ENCODE data around the gene CATSPER1. TPM values are rescaled to one million over a fixed set of nuclear protein-coding genes. Genes with fewer than 3 reads are reported as not detected.
A peak's percentile ranks its signal among the peaks of the same experiment; 100 is the strongest.

CATSPER1 gene
- total RNA-seq, 1 experiment from 2014 or later = 1.1 TPM

DNA sequence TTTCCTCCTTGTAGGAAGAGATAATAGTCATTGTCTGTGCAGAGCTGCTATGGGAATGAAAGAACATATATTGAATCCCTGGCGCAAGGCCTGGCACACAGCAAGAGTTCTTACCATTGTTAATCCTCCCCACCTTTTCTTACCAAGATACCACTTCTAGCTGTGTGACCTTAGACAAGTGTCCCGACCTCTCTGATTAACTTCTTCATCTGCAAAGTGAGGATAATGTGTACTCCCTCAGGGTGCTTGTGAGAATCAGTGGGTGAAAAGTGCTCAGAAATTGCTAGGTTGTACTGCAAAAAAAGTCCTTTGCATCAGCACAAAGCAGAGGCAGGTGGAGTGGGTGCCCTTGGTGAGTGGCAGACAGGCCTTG, 18.2 kb downstream of the CATSPER1 start:
- peaks cover 15% of the 10 kb centered on the region; the same call in 1 of the 2 replicates for H3K36me3 ChIP-seq (ENCODE audit: low read depth, low read length)
- no peaks in the 10 kb centered on the region for H4K20me1 ChIP-seq (ENCODE audit: low read length)
- no peaks in the 10 kb centered on the region for H3K9me3 ChIP-seq (ENCODE audit: low read length)
- no peak for TF ChIP-seq EZH2phosphoT487 (IDR thresholded peaks at IDR 0.05; ENCODE audit: borderline replicate concordance, low read length)
- TF ChIP-seq EZH2 (IDR thresholded peaks at IDR 0.05; ENCODE audit: low read length, unreplicated experiment) = no peak
- TF ChIP-seq, protein P1, sequence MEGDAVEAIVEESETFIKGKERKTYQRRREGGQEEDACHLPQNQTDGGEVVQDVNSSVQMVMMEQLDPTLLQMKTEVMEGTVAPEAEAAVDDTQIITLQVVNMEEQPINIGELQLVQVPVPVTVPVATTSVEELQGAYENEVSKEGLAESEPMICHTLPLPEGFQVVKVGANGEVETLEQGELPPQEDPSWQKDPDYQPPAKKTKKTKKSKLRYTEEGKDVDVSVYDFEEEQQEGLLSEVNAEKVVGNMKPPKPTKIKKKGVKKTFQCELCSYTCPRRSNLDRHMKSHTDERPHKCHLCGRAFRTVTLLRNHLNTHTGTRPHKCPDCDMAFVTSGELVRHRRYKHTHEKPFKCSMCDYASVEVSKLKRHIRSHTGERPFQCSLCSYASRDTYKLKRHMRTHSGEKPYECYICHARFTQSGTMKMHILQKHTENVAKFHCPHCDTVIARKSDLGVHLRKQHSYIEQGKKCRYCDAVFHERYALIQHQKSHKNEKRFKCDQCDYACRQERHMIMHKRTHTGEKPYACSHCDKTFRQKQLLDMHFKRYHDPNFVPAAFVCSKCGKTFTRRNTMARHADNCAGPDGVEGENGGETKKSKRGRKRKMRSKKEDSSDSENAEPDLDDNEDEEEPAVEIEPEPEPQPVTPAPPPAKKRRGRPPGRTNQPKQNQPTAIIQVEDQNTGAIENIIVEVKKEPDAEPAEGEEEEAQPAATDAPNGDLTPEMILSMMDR (conservative IDR thresholded peaks at IDR 0.05; ENCODE audit: low read depth, low read length) = no peak
- H3K27ac ChIP-seq (ENCODE audit: low read length) = no peak overlapping the region
- no peak overlapping the region for H2AFZ ChIP-seq (ENCODE audit: low read length)
- no peak for ATAC-seq
- no peaks in the 10 kb centered on the region for H3K27me3 ChIP-seq (ENCODE audit: low read length)
- peaks cover 36% of the 10 kb centered on the region for H3K4me1 ChIP-seq (ENCODE audit: insufficient read depth, low read length)
- ChIA-PET POLR2A (ENCODE audit: unreplicated experiment) (no interaction called here), CTCF (no interaction called here)
- peaks cover 16% of the 10 kb centered on the region for H3K79me2 ChIP-seq (ENCODE audit: low read length)
- H3K4me2 ChIP-seq (ENCODE audit: low read length) = no peak overlapping the region
- no peak for DNase-seq
- intact Hi-C loops (cut with micrococcal nuclease) = no loop called here
- BruUV-seq (replicated peaks) = no TSS peak
- H3K9me2 ChIP-seq (replicated peaks; ENCODE audit: low read length) = no peaks in the 10 kb centered on the region
- H3K9ac ChIP-seq (ENCODE audit: low read length) = no peak overlapping the region
- no peak overlapping the region for H3K4me3 ChIP-seq (ENCODE audit: low read length)
- peaks cover 9% of the 10 kb centered on the region for H3F3A ChIP-seq (ENCODE audit: low read length, unreplicated experiment)

DNA sequence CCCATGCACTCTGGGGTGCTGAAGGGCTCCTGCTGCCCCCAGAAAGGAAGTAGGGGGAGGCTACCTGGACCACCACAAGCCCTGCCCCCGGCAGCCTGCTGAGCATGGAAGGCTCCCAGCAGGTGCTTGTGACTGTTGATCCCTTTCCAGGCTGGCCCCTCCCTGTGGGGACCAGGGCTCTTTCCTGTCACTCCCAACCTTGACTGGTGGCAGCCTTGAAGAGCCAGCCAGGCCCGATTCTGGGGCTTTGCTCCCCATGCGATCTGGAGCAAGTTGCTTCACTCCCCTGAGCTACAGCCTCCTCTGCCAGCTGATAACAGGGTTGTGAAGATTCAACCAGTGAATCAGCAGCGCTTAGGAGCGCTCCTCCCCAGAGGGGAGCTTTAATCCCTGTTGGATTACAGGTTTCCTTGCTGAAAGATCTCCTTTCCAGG, 19.1 kb downstream of the CATSPER1 start:
- BruUV-seq (replicated peaks) = no TSS peak

DNA sequence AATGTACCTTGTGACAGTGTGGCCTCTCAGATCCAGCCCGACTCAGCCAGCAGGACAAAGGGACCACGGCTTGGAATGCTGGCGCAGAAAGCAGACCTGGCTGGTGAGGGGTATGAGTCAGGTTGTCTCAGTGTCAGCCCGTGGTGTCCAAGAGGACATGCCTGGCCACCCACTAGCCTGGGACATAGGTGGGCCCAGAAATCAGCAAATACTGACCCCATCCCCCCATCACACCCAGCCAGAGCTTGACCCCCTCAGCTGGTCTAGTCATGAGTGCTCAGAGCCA, 19.4 kb downstream of the CATSPER1 start:
- intact Hi-C loops (cut with micrococcal nuclease) = no loop called here

More for the DNA sequence above, 19.1 kb downstream of the CATSPER1 start:
- Histone ChIP-seq H2AFZ (ENCODE audit: low read length) (no peak overlapping the region), H3K4me2 (ENCODE audit: low read length) (no peak overlapping the region), H3K79me2 (ENCODE audit: low read length) (peaks cover 21% of the 10 kb centered on the region), H3F3A (ENCODE audit: low read length, unreplicated experiment) (peaks cover 9% of the 10 kb centered on the region), H3K27me3 (ENCODE audit: low read length) (no peaks in the 10 kb centered on the region), H3K36me3 (ENCODE audit: low read depth, low read length) (peaks cover 15% of the 10 kb centered on the region; the same call in 1 of the 2 replicates), H3K4me1 (ENCODE audit: insufficient read depth, low read length) (peaks cover 29% of the 10 kb centered on the region), H3K9me3 (ENCODE audit: low read length) (no peaks in the 10 kb centered on the region), H4K20me1 (ENCODE audit: low read length) (no peaks in the 10 kb centered on the region), H3K4me3 (ENCODE audit: low read length) (no peak overlapping the region), H3K9ac (ENCODE audit: low read length) (no peak overlapping the region), H3K9me2 (replicated peaks; ENCODE audit: low read length) (no peaks in the 10 kb centered on the region), H3K27ac (ENCODE audit: low read length) (no peak overlapping the region)
- POLR2A ChIA-PET (ENCODE audit: unreplicated experiment) = no interaction called here
- intact Hi-C loops (cut with micrococcal nuclease) = no loop called here
- DNase-seq = no peak
- ATAC-seq = no peak
- TF ChIP-seq, protein P1 (conservative IDR thresholded peaks at IDR 0.05; ENCODE audit: low read depth, low read length) = no peak
- TF ChIP-seq EZH2 (IDR thresholded peaks at IDR 0.05; ENCODE audit: low read length, unreplicated experiment) (no peak), EZH2phosphoT487 (IDR thresholded peaks at IDR 0.05; ENCODE audit: borderline replicate concordance, low read length) (no peak)
- CTCF ChIA-PET = no interaction called here

More for the DNA sequence above, 19.4 kb downstream of the CATSPER1 start:
- no peak overlapping the region for H3K4me3 ChIP-seq (ENCODE audit: low read length)
- ChIA-PET CTCF (no interaction called here), POLR2A (ENCODE audit: unreplicated experiment) (no interaction called here)
- no peak for ATAC-seq
- peak; percentile 18 for DNase-seq
- H3K27me3 ChIP-seq (ENCODE audit: low read length) = no peaks in the 10 kb centered on the region
- H2AFZ ChIP-seq (ENCODE audit: low read length) = no peak overlapping the region
- H4K20me1 ChIP-seq (ENCODE audit: low read length) = no peaks in the 10 kb centered on the region
- H3K4me2 ChIP-seq (ENCODE audit: low read length) = no peak overlapping the region
- peaks cover 15% of the 10 kb centered on the region; the same call in 1 of the 2 replicates for H3K36me3 ChIP-seq (ENCODE audit: low read depth, low read length)
- no peak for TF ChIP-seq EZH2 (IDR thresholded peaks at IDR 0.05; ENCODE audit: low read length, unreplicated experiment)
- TF ChIP-seq EZH2phosphoT487 (IDR thresholded peaks at IDR 0.05; ENCODE audit: borderline replicate concordance, low read length) = no peak
- TF ChIP-seq, protein P1 (conservative IDR thresholded peaks at IDR 0.05; ENCODE audit: low read depth, low read length) = no peak
- no peak overlapping the region for H3K27ac ChIP-seq (ENCODE audit: low read length)
- no peaks in the 10 kb centered on the region for H3K9me2 ChIP-seq (replicated peaks; ENCODE audit: low read length)
- peaks cover 9% of the 10 kb centered on the region for H3F3A ChIP-seq (ENCODE audit: low read length, unreplicated experiment)
- H3K79me2 ChIP-seq (ENCODE audit: low read length) = peaks cover 22% of the 10 kb centered on the region
- H3K4me1 ChIP-seq (ENCODE audit: insufficient read depth, low read length) = peaks cover 25% of the 10 kb centered on the region
- no TSS peak for BruUV-seq (replicated peaks)
- no peak overlapping the region for H3K9ac ChIP-seq (ENCODE audit: low read length)
- no peaks in the 10 kb centered on the region for H3K9me3 ChIP-seq (ENCODE audit: low read length)
